ENCODE results near the gene PTHLH.
A peak's percentile ranks its signal among the peaks of the same experiment; 100 is the strongest.

PTHLH gene

DNA sequence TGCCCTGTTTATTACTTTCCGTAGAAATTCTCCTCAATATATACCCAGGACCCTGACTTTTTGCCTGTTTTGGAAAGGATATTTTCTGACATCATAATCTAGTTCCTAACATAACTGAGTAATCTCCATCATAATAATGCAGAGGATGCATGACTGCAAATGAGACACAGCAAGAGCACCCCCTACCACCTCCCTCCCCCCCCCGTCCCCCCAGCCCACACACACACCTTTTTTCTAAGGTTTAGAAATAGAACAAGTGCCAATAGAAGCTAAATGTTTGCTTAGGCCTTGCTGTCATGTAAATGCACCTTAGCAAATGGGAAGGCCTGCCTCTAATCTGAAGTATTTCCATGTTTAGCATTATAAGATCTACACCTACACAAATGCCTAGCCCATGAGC, at the start of gene PTHLH:
PTHLH (minus strand) TSS at position 13 of the 400 bp plus-strand sequence. CDS start 3,239 bp downstream, outside the sequence.
- FAIRE-seq (no peak), DNase-seq (ENCODE audit: insufficient read length, low spot score) (no peak)

- FAIRE-seq (no peak), DNase-seq (ENCODE audit: insufficient read length, low spot score) (no peak)
Observed at GRCh38 chr12:28021704-28022103, 49.2 kb upstream of the PTHLH start.

- no peak for FAIRE-seq
- DNase-seq (ENCODE audit: insufficient read length, low spot score) = no peak
Observed at GRCh38 chr12:28017873-28018255, 45.3 kb upstream of the PTHLH start.

DNA sequence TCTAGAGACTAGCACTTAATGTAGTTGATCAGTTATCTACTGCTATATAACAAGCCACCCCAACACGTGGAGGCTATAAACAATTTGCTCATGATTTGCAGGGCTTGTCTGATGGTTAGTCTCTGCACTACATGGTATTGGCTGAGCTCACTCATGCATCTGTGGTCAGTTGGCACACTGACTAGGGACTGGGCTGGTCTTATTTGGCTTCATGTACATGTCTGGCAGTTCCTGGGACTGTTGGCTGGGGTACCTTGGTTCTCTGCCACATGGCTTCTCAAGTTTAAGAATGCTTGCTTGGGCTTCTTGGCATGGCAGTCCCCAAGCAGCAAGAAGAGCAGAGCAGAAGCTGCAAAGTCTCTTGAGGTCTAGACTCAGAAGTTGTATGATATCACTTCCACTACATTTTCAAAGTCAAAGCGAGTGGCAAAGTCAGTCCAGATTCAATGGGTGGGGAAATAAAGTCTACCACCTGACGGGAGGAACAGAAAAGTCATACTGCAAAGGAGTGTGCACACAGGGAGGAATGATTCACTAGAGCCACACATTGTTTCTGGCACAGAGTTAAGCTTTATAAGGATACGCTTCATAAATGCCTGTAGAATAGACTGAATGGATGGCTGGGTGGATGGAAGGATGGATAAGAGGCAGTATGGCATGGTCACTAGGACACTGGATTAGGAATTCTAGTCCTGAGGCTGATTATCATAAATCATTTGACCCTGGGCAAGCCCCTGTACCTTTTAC, 44.8 kb upstream of the PTHLH start:
- DNase-seq (ENCODE audit: insufficient read length, low spot score) (no peak), FAIRE-seq (peak; percentile 88)

DNA sequence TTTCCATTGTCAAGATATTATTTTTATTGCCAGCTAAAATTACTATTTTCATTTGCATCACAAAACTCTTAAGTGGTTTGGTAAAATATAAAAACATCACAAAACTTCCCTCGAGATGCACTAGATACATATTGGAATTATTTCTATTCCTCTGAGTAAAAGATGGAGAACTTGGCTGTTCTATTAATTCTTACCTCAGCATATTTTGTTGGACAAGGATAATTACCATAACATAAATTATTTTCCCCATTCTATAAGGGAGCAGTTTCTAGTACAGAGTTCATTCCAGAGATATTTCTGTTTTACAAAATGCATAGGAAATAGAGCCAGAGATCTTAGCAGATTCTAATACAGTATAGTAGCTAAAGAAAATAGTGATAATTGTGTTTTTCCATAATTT, 42.6 kb upstream of the PTHLH start:
- DNase-seq (ENCODE audit: insufficient read length, low spot score) (no peak), FAIRE-seq (no peak)

GRCh38 chr12:28014196-28014595, 41.7 kb upstream of the PTHLH start:
- peak; percentile 31 for FAIRE-seq
- no peak for DNase-seq (ENCODE audit: insufficient read length, low spot score)

- FAIRE-seq (peak; percentile 84), DNase-seq (ENCODE audit: insufficient read length, low spot score) (no peak)
Observed at GRCh38 chr12:28012333-28012918, 39.9 kb upstream of the PTHLH start.

DNA sequence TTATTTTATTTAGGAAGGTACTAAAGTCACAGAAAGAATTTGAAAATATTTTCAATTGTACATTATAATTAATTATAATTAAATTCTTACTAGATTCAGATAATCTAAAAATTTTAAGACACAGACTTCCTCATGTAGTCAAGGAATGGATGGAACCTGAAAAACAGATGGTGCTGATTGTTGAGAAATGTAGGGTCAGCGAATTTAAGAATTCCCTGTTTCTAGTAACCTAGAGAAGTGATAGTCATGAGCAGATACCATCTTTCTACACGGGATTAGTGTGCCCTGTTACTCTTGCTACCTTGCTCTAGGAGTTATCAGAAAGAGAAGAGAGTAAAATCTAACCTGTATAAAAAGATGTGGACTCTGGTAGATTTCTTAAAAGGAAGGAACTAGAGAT, 37.5 kb upstream of the PTHLH start:
- no peak for FAIRE-seq
- DNase-seq (ENCODE audit: insufficient read length, low spot score) = no peak

- DNase-seq (ENCODE audit: insufficient read length, low spot score) (no peak), FAIRE-seq (no peak)
Observed at GRCh38 chr12:27999970-28000369, 27.4 kb upstream of the PTHLH start.

DNA sequence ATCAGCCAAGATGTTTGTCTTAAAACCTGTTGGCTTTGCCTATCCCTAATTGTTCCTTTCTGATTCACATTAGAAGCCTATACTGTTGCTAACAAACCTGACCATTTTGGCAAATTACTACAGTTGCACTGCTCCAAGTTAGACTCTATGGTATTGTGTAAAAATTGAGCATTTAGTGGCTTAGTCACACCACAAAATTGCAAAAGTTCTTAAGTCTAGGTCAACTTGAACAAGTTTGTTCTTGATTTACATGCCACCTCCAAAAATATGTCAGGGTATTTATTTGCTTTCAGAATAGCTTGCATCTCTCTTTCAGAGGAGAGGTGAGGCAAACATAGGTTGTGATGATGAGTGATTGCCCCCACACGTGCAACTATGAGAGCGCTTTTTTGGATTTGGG, 27.0 kb upstream of the PTHLH start:
- DNase-seq (ENCODE audit: insufficient read length, low spot score) = no peak
- FAIRE-seq = peak; percentile 79

DNA sequence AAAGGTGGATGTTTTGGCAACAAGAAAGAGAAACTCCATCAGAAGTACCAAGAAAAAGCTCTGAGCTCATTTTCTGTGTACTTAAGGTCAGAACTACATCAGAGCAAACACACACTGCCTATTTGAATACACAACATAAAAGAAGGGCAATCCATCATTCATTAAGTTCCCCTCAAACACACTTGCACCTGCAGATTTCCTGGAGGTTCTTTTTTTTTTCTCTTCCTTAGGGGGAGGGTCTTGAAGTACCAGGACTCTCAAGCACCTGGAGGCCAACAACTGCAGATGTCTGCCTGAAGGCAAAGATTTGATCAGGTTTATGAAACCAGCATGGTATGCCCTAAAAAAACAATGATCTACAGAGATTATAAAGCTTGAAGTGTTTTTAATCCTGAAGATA, 26.1 kb upstream of the PTHLH start:
- no peak for DNase-seq (ENCODE audit: insufficient read length, low spot score)
- no peak for FAIRE-seq

GRCh38 chr12:27998170-27998569, 25.6 kb upstream of the PTHLH start:
- DNase-seq (ENCODE audit: insufficient read length, low spot score) (no peak), FAIRE-seq (peak; percentile 75)

GRCh38 chr12:27996761-27997160, 24.2 kb upstream of the PTHLH start:
- FAIRE-seq (peak; percentile 74), DNase-seq (ENCODE audit: insufficient read length, low spot score) (no peak)

DNA sequence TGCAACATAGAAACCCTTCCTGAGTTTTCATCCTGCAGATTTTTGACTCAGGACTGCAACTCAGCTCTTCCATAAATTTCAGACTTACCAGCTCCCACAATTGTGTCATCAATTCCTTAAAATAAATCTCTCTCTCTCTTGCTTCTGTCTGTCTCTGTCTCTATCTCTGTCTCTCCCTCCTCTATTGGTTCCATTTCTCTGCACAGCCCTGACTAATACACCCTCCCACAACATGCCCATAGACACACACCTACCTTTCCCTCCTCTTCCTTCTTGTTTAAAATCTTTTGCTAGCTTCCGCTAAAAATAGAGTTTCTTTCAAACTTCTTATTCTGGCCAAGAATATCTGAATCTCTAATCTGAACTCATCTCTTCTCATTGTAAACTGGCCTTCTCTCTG, 22.9 kb upstream of the PTHLH start:
- no peak for DNase-seq (ENCODE audit: insufficient read length, low spot score)
- no peak for FAIRE-seq

DNA sequence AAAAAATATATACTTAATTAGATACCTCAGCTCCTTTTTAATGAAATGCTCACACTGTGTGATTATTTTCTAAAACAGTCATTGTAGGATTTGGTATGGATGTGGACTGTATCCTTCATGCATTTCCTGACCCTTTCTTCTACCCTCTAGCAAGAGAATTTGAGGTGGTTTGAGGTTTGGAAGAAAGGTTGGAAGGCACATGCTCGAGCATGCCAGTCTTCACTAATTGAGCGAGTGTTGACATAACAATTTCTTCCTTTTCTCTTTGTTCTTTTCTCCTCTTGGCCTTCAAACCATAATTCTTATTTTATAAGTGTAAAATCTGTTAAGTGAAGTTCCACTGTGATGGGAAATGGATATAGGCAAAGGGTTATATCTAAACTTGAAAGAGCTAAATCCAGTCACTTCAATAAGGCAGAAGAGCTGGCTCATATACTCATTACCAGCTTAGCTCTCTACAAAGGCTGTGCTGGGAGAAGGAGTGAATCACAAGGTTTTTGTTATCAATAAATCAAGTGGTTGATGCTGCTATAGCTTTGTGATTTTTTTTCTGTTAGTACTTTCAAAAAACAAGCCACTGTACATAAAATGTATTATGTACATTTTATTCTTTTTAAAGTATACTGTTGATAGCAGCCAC, 16.2 kb upstream of the PTHLH start:
- DNase-seq (ENCODE audit: insufficient read length, low spot score) = no peak
- FAIRE-seq = peak; percentile 36

DNA sequence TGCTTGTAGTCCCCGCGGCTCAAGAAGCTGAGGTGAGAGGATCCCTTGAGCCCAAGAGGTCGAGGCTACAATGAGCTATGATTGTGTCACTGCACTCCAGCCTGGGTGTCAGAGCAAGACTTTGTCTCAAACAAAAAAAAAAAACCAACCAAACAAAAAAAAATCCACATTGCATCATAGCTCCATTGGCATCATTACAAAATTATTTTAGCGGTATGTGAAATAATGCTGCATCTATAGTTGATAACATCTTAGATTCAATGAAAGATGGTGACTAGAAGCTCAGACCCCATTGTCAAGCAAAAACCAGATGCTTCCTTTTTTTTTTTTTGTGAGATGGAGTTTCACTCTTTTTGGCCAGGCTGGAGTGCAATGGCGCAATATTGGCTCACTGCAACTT, 14.8 kb upstream of the PTHLH start:
- FAIRE-seq = peak; percentile 23

GRCh38 chr12:27984275-27984674, 11.7 kb upstream of the PTHLH start:
- no peak for DNase-seq (ENCODE audit: insufficient read length, low spot score)

More for the DNA sequence above, 14.8 kb upstream of the PTHLH start:
- no peak for DNase-seq (ENCODE audit: insufficient read length, low spot score)

DNA sequence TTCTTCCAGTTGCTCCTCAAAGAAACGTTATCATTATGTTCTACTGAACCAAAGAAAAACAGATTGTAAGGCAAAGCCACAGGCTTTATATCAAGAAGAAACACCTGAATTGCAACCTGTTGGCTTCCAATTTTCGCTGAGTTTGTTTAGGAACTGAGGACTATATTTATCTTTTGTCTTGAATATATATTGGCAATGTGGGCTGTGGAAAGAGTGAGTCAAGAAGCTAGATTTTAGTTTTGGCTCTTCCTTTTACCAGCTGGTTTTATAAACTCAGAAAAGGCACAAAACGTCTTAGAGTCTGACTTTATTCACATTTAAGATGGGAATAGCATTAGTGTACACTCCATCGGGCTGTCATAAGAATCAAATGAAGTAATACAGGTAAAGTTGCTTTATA, 10.4 kb upstream of the PTHLH start:
- FAIRE-seq (no peak), DNase-seq (ENCODE audit: insufficient read length, low spot score) (no peak)

More at GRCh38 chr12:27984275-27984674, 11.7 kb upstream of the PTHLH start:
- FAIRE-seq = no peak

- DNase-seq (ENCODE audit: insufficient read length, low spot score) (no peak), FAIRE-seq (peak; percentile 69)
Observed at GRCh38 chr12:27982385-27982784, 9.9 kb upstream of the PTHLH start.

- FAIRE-seq = peak; percentile 69
Observed at GRCh38 chr12:27981874-27982273, 9.3 kb upstream of the PTHLH start.

GRCh38 chr12:27979145-27979544, 6.6 kb upstream of the PTHLH start:
- FAIRE-seq = no peak
- DNase-seq (ENCODE audit: insufficient read length, low spot score) = no peak

More at GRCh38 chr12:27981874-27982273, 9.3 kb upstream of the PTHLH start:
- no peak for DNase-seq (ENCODE audit: insufficient read length, low spot score)

All from HTR-8/SVneo (cell line).